ENCODE results near the gene DENND1A.

Gene DENND1A

GRCh38 chr9:123687246-123687751 is 242.6 kb downstream of the DENND1A start:
- H3K9me2 ChIP-seq (replicated peaks; ENCODE audit: low read depth, low read length) = no peaks in the 10 kb centered on the region
- no peak for TF ChIP-seq EZH2phosphoT487 (IDR thresholded peaks at IDR 0.05; ENCODE audit: borderline replicate concordance)
- TF ChIP-seq CTCF (conservative IDR thresholded peaks at IDR 0.05; ENCODE audit: low read length) = no peak
- H3K79me2 ChIP-seq (ENCODE audit: insufficient read depth, low read length) = no peaks in the 10 kb centered on the region
- no peak overlapping the region for H3K4me3 ChIP-seq (ENCODE audit: low read length, poor library complexity, severe bottlenecking)
- H4K20me1 ChIP-seq (ENCODE audit: insufficient read depth, low read length, poor library complexity, severe bottlenecking) = no peaks in the 10 kb centered on the region
- H3K4me2 ChIP-seq (ENCODE audit: low read depth, low read length, poor library complexity, severe bottlenecking) = no peak overlapping the region
- no peaks in the 10 kb centered on the region for H3K9me3 ChIP-seq (ENCODE audit: insufficient read depth, low read depth, low read length)
- no peaks in the 10 kb centered on the region for H3K36me3 ChIP-seq (ENCODE audit: insufficient read depth, low read length)
- peaks cover 6% of the 10 kb centered on the region for H3K4me1 ChIP-seq (ENCODE audit: insufficient read depth, low read length, poor library complexity, severe bottlenecking)
- H3K9ac ChIP-seq (ENCODE audit: low read depth, low read length, poor library complexity, severe bottlenecking) = no peak overlapping the region
- H3F3A ChIP-seq (ENCODE audit: low read depth) = no peaks in the 10 kb centered on the region
- H2AFZ ChIP-seq (ENCODE audit: low read length) = no peak overlapping the region
- no peaks in the 10 kb centered on the region for H3K27me3 ChIP-seq (ENCODE audit: insufficient read depth, low read length, poor library complexity, severe bottlenecking)

- no peaks in the 10 kb centered on the region for H3K36me3 ChIP-seq (ENCODE audit: insufficient read depth, low read length)
- H3K4me2 ChIP-seq (ENCODE audit: low read depth, low read length, poor library complexity, severe bottlenecking) = no peak overlapping the region
- H3F3A ChIP-seq (ENCODE audit: low read depth) = no peaks in the 10 kb centered on the region
- no peaks in the 10 kb centered on the region for H3K9me2 ChIP-seq (replicated peaks; ENCODE audit: low read depth, low read length)
- H3K9me3 ChIP-seq (ENCODE audit: insufficient read depth, low read depth, low read length) = no peaks in the 10 kb centered on the region
- no peak overlapping the region for H2AFZ ChIP-seq (ENCODE audit: low read length)
- no peaks in the 10 kb centered on the region for H4K20me1 ChIP-seq (ENCODE audit: insufficient read depth, low read length, poor library complexity, severe bottlenecking)
- TF ChIP-seq CTCF (conservative IDR thresholded peaks at IDR 0.05; ENCODE audit: low read length) (no peak), EZH2phosphoT487 (IDR thresholded peaks at IDR 0.05; ENCODE audit: borderline replicate concordance) (no peak)
- H3K4me3 ChIP-seq (ENCODE audit: low read length, poor library complexity, severe bottlenecking) = no peak overlapping the region
- H3K4me1 ChIP-seq (ENCODE audit: insufficient read depth, low read length, poor library complexity, severe bottlenecking) = peaks cover 6% of the 10 kb centered on the region
- no peaks in the 10 kb centered on the region for H3K27me3 ChIP-seq (ENCODE audit: insufficient read depth, low read length, poor library complexity, severe bottlenecking)
- H3K9ac ChIP-seq (ENCODE audit: low read depth, low read length, poor library complexity, severe bottlenecking) = no peak overlapping the region
- H3K79me2 ChIP-seq (ENCODE audit: insufficient read depth, low read length) = no peaks in the 10 kb centered on the region
Measured at GRCh38 chr9:123686829-123687192, 243.1 kb downstream of the DENND1A start.

- H3K4me2 ChIP-seq (ENCODE audit: low read depth, low read length, poor library complexity, severe bottlenecking) = no peak overlapping the region
- no peak overlapping the region for H3K9ac ChIP-seq (ENCODE audit: low read depth, low read length, poor library complexity, severe bottlenecking)
- H3K79me2 ChIP-seq (ENCODE audit: insufficient read depth, low read length) = no peaks in the 10 kb centered on the region
- TF ChIP-seq CTCF (conservative IDR thresholded peaks at IDR 0.05; ENCODE audit: low read length) = no peak
- TF ChIP-seq EZH2phosphoT487 (IDR thresholded peaks at IDR 0.05; ENCODE audit: borderline replicate concordance) = no peak
- H3K36me3 ChIP-seq (ENCODE audit: insufficient read depth, low read length) = no peaks in the 10 kb centered on the region
- H3K9me2 ChIP-seq (replicated peaks; ENCODE audit: low read depth, low read length) = no peaks in the 10 kb centered on the region
- no peaks in the 10 kb centered on the region for H3F3A ChIP-seq (ENCODE audit: low read depth)
- peaks cover 6% of the 10 kb centered on the region for H3K4me1 ChIP-seq (ENCODE audit: insufficient read depth, low read length, poor library complexity, severe bottlenecking)
- H3K4me3 ChIP-seq (ENCODE audit: low read length, poor library complexity, severe bottlenecking) = no peak overlapping the region
- H2AFZ ChIP-seq (ENCODE audit: low read length) = no peak overlapping the region
- H3K27me3 ChIP-seq (ENCODE audit: insufficient read depth, low read length, poor library complexity, severe bottlenecking) = no peaks in the 10 kb centered on the region
- H3K9me3 ChIP-seq (ENCODE audit: insufficient read depth, low read depth, low read length) = no peaks in the 10 kb centered on the region
- H4K20me1 ChIP-seq (ENCODE audit: insufficient read depth, low read length, poor library complexity, severe bottlenecking) = no peaks in the 10 kb centered on the region
Measured at GRCh38 chr9:123686131-123686828, 243.6 kb downstream of the DENND1A start.
